GM23338 (cell line): ENCODE measurements around the gene BAHCC1. TPM values are rescaled to one million over a fixed set of nuclear protein-coding genes. Genes with fewer than 3 reads are reported as not detected.

Experiments used
- ATAC-seq: fragments of 200-7000 bp; cut with Tn5 transposase; 3 replicates; pipeline ENCODE4 v1.9.1; 2020
- DNase-seq: peaks from one replicate; pipeline ENCODE4 v3.0.0-alpha.2; 2015; ENCODE audit warnings: low spot score
- H2AFZ ChIP-seq: fragments of 200-600 bp; sonication (generic); 2 replicates; pipeline ENCODE4 v1.8.0; 2016; ENCODE audit warnings: antibody characterized with exemption, mild to moderate bottlenecking, moderate library complexity
- H3F3A ChIP-seq: fragments of 200-600 bp; sonication (generic); replicated peaks from 2 replicates; pipeline ENCODE4 v1.8.0; 2017; ENCODE audit warnings: antibody characterized with exemption, mixed run types, low read depth
- H3K27ac ChIP-seq: fragments of 200-600 bp; sonication (generic); 2 replicates; pipeline ENCODE4 v1.6.1; 2016; ENCODE audit warnings: low read depth
- H3K27me3 ChIP-seq: fragments of 200-600 bp; sonication (generic); 2 replicates; pipeline ENCODE4 v1.8.0; 2016; ENCODE audit warnings: mild to moderate bottlenecking, mixed run types, moderate library complexity; ENCODE audit not compliant: insufficient read depth
- H3K36me3 ChIP-seq: fragments of 200-600 bp; sonication (generic); 2 replicates; pipeline ENCODE4 v1.8.0; 2016; ENCODE audit warnings: mild to moderate bottlenecking; ENCODE audit not compliant: insufficient read depth
- H3K4me1 ChIP-seq: fragments of 200-600 bp; sonication (generic); 2 replicates; pipeline ENCODE4 v1.8.0; 2016; ENCODE audit warnings: mild to moderate bottlenecking, moderate library complexity; ENCODE audit not compliant: insufficient read depth
- H3K4me2 ChIP-seq: fragments of 200-600 bp; sonication (generic); 2 replicates; pipeline ENCODE4 v1.7.1; 2017; ENCODE audit warnings: mixed run types
- H3K4me3 ChIP-seq: fragments of 200-600 bp; sonication (generic); 2 replicates; pipeline ENCODE4 v1.6.1; 2016; ENCODE audit warnings: mixed run types
- H3K79me2 ChIP-seq: fragments of 200-600 bp; sonication (generic); replicated peaks from 2 replicates; pipeline ENCODE4 v1.8.0; 2017; ENCODE audit warnings: mild to moderate bottlenecking; ENCODE audit not compliant: insufficient read depth
- H3K9me2 ChIP-seq: fragments of 200-600 bp; sonication (generic); 2 replicates; pipeline ENCODE4 v1.8.0; 2017; ENCODE audit not compliant: insufficient read depth
- H4K20me1 ChIP-seq: fragments of 200-600 bp; sonication (generic); replicated peaks from 2 replicates; pipeline ENCODE4 v1.8.0; 2017; ENCODE audit warnings: mild to moderate bottlenecking; ENCODE audit not compliant: insufficient read depth
- H3K27ac Mint-ChIP-seq: 2 replicates; pipeline ENCODE4 v1.8.0; 2020; ENCODE audit warnings: inconsistent platforms, mild to moderate bottlenecking, moderate library complexity, mixed read lengths
- H3K27me3 Mint-ChIP-seq: 3 replicates; pipeline ENCODE4 v1.8.0; 2022; ENCODE audit warnings: low read depth, mild to moderate bottlenecking, moderate library complexity, mixed read lengths, inconsistent platforms; ENCODE audit not compliant: insufficient read depth, poor library complexity
- H3K36me3 Mint-ChIP-seq: 3 replicates; pipeline ENCODE4 v1.8.0; 2021; ENCODE audit warnings: low read depth, mild to moderate bottlenecking, inconsistent platforms, moderate library complexity, mixed read lengths
- H3K4me1 Mint-ChIP-seq: 3 replicates; pipeline ENCODE4 v1.8.0; 2020; ENCODE audit warnings: mild to moderate bottlenecking, inconsistent platforms, mixed read lengths
- H3K4me3 Mint-ChIP-seq: 3 replicates; pipeline ENCODE4 v1.8.0; 2021; ENCODE audit warnings: moderate library complexity, mild to moderate bottlenecking, inconsistent platforms, mixed read lengths
- H3K9me3 Mint-ChIP-seq: 3 replicates; pipeline ENCODE4 v1.8.0; 2020; ENCODE audit warnings: moderate library complexity, mild to moderate bottlenecking, inconsistent platforms, mixed read lengths
- CREB1 ChIP-seq: fragments of 250-450 bp; sonication (Bioruptor Pico); IDR thresholded peaks from 2 replicates; pipeline ENCODE4 v1.5.0; 2020; ENCODE audit warnings: low read depth, mild to moderate bottlenecking, moderate library complexity
- ETS1 ChIP-seq: IDR thresholded peaks from 2 replicates; pipeline ENCODE4 v1.6.1; 2016; ENCODE audit warnings: antibody characterized with exemption
- EZH2phosphoT487 ChIP-seq: fragments of 200-600 bp; sonication (generic); IDR thresholded peaks from one replicate; pipeline ENCODE4 v1.8.1; 2018; ENCODE audit warnings: antibody characterized with exemption; ENCODE audit not compliant: unreplicated experiment
- JUNB ChIP-seq: IDR thresholded peaks from one replicate; pipeline ENCODE4 v1.6.1; 2016; ENCODE audit warnings: antibody characterized with exemption; ENCODE audit not compliant: unreplicated experiment
- NANOG ChIP-seq: IDR thresholded peaks from 2 replicates; pipeline ENCODE4 v1.6.1; 2016; ENCODE audit warnings: antibody characterized with exemption, borderline replicate concordance
- POLR2AphosphoS5 ChIP-seq: IDR thresholded peaks from 2 replicates; pipeline ENCODE4 v1.6.1; 2016; ENCODE audit warnings: antibody characterized with exemption, low read depth
- STAT1 ChIP-seq: IDR thresholded peaks from one replicate; pipeline ENCODE4 v1.6.1; 2016; ENCODE audit warnings: antibody characterized with exemption; ENCODE audit not compliant: unreplicated experiment
- ZNF331 ChIP-seq: fragments of 250-450 bp; sonication (Bioruptor Pico); IDR thresholded peaks from 2 replicates; pipeline ENCODE4 v1.5.0; 2020; ENCODE audit warnings: low read depth, mild to moderate bottlenecking, moderate library complexity
- polyA plus RNA-seq: library from polyadenylated mRNA; unstranded; fragments of >200 nt; fragmentation: Nextera tagmentation; extraction: Ambion mirVana; gene quantifications from 2 replicates; pipeline ENCODE4 v1.2.1, GENCODE V29; 2016
- total RNA-seq: library from RNA; depleted of rRNA; stranded (reverse); fragments of >200 nt; shearing (Covaris generic); gene quantifications from 2 replicates; pipeline ENCODE4 v1.2.3, GENCODE V29; 2014
- TF ChIP-seq, protein P1 (sequence below): IDR thresholded peaks from one replicate; pipeline ENCODE4 v1.6.1; 2018; ENCODE audit warnings: antibody characterized with exemption; ENCODE audit not compliant: unreplicated experiment

The BAHCC1 gene
- total and polyA plus RNA-seq, 2 experiments from 2014 or later: 0.24 to 1.1 TPM

GRCh38 chr17:81416612-81417011, 21.4 kb downstream of the BAHCC1 start (continued):
- TF ChIP-seq, protein P1, sequence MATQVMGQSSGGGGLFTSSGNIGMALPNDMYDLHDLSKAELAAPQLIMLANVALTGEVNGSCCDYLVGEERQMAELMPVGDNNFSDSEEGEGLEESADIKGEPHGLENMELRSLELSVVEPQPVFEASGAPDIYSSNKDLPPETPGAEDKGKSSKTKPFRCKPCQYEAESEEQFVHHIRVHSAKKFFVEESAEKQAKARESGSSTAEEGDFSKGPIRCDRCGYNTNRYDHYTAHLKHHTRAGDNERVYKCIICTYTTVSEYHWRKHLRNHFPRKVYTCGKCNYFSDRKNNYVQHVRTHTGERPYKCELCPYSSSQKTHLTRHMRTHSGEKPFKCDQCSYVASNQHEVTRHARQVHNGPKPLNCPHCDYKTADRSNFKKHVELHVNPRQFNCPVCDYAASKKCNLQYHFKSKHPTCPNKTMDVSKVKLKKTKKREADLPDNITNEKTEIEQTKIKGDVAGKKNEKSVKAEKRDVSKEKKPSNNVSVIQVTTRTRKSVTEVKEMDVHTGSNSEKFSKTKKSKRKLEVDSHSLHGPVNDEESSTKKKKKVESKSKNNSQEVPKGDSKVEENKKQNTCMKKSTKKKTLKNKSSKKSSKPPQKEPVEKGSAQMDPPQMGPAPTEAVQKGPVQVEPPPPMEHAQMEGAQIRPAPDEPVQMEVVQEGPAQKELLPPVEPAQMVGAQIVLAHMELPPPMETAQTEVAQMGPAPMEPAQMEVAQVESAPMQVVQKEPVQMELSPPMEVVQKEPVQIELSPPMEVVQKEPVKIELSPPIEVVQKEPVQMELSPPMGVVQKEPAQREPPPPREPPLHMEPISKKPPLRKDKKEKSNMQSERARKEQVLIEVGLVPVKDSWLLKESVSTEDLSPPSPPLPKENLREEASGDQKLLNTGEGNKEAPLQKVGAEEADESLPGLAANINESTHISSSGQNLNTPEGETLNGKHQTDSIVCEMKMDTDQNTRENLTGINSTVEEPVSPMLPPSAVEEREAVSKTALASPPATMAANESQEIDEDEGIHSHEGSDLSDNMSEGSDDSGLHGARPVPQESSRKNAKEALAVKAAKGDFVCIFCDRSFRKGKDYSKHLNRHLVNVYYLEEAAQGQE: no peak
- TF ChIP-seq NANOG: no peak
- TF ChIP-seq CREB1 (CRISPR knock-in tag): no peak

GRCh38 chr17:81417049-81417878, 22.0 kb downstream of the BAHCC1 start:
- H3K27me3 ChIP-seq: no peaks in the 10 kb centered on the region
- no peaks in the 10 kb centered on the region for H3K79me2 ChIP-seq
- no peaks in the 10 kb centered on the region for H3K36me3 Mint-ChIP-seq
- DNase-seq (no peak), ATAC-seq (no peak)
- H3K9me2 ChIP-seq: no peaks in the 10 kb centered on the region
- H3K4me2 ChIP-seq: no peak overlapping the region
- H3K36me3 ChIP-seq: no peaks in the 10 kb centered on the region
- H3K27me3 Mint-ChIP-seq: peaks cover 6% of the 10 kb centered on the region
- no peaks in the 10 kb centered on the region for H3K4me1 Mint-ChIP-seq
- no peak overlapping the region for H3K4me3 ChIP-seq
- H3K4me3 Mint-ChIP-seq: no peak overlapping the region
- H3K4me1 ChIP-seq: no peaks in the 10 kb centered on the region
- H3K27ac ChIP-seq: no peak overlapping the region
- no peak overlapping the region for H2AFZ ChIP-seq
- H3K9me3 Mint-ChIP-seq: no peaks in the 10 kb centered on the region
- no peak overlapping the region for H3K27ac Mint-ChIP-seq
- H3F3A ChIP-seq: no peaks in the 10 kb centered on the region
- no peaks in the 10 kb centered on the region for H4K20me1 ChIP-seq
- no peak for TF ChIP-seq ZNF331 (CRISPR knock-in tag)
- no peak for TF ChIP-seq JUNB
- TF ChIP-seq EZH2phosphoT487: no peak
- no peak for TF ChIP-seq NANOG
- no peak for TF ChIP-seq ETS1
- no peak for TF ChIP-seq STAT1
- TF ChIP-seq CREB1 (CRISPR knock-in tag): no peak
- TF ChIP-seq POLR2AphosphoS5: no peak
- TF ChIP-seq, protein P1: no peak
